ENCODE results near the gene RELL2.
A peak's percentile ranks its signal among the peaks of the same experiment; 100 is the strongest.
"Not testable (repeated sequence)": the region's sequence is repeated elsewhere in the genome, so short reads cannot be mapped to it uniquely, and the experiment has no call there.

Gene RELL2, protein sequence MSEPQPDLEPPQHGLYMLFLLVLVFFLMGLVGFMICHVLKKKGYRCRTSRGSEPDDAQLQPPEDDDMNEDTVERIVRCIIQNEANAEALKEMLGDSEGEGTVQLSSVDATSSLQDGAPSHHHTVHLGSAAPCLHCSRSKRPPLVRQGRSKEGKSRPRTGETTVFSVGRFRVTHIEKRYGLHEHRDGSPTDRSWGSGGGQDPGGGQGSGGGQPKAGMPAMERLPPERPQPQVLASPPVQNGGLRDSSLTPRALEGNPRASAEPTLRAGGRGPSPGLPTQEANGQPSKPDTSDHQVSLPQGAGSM

GRCh38 chr5:141636413-141637122 lies at the start of gene RELL2, which contains the start of gene HDAC3:
Gene RELL2, plus strand, starts transcription at chr5:141636997. Its CDS starts 1,229 bp downstream, at chr5:141638226.
Gene HDAC3, minus strand, starts transcription at chr5:141636849. Its CDS starts 59 bp downstream, at chr5:141636790.
- DNase-seq: peak; percentile 95

DNA sequence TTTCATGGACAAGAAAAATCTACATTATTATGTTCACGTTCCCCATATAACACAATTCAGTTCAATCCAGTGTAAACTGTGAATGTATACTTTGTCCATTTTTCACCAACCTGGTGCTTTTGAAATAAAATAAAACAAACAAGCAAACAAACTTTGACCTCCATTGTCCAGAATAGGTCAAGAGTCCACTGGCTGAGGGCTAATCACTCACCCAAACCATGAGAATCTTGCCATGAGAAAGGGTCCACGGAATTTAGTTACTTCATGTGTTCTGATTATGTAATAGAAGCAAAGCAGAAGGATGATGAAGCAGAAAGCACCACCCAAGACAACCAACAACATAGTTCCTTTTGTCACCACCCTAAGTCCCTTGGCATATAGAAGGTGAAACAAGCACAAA lies 46.7 kb upstream of the RELL2 start:
- DNase-seq: no peak

DNA sequence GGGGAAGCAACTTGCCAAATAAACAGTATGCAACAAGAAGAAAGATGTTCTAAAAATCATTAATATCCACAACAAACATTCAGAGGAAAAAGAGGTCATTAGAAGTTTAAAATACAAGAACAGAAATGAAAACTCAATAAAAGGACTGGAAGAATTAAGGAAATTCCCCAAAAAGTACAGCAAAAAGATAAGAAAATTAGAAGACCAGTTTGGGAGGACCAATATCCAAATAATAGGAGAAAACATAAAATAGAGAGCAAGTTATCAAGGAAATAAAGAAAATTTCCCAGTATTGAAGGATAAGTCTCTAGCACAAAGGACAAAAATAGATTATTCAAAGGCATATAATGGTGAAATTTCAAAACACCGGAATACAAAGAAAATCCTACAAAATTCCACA lies 39.9 kb upstream of the RELL2 start:
- DNase-seq: no peak

DNA sequence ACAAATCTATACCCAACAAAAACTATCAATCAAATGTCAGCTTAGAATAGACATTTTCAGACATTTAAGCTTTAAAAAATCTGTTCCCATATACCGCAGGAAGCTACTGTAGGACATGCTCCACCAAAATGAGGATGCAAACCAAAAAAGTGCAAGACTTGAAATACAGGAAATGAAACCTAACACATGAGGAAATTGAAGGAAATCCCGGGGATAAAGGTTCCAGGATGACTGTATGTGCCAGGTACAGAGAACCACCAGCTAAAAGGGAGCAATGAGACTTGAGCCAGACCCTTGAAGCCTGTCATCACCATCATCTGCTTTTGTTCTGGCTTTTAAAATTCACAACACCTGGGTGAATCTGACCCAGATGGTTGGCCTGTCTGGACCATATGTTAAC lies 39.4 kb upstream of the RELL2 start:
- DNase-seq: no peak

DNA sequence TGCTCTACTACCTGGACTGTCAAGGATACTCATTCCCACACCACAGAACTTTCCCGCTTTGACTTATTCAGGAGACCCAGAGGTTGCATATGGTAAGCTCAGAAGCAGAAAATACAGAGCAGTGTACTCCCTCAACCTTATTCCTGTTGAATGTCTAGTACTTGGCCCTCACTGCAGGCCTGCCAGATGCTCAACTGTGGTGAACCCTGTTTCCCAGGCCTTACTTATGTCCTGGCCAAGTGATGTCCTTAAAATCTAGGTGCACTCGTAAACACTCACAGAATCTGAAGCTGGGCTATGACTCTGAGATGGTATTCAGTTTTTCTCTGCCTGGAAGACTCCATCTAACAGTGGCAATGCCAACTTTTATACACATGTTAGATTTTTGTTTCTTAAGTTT lies 39.0 kb upstream of the RELL2 start:
- DNase-seq: no peak

- DNase-seq: no peak
Observed at GRCh38 chr5:141598391-141599345, 38.1 kb upstream of the RELL2 start.

- no peak for DNase-seq
Observed at GRCh38 chr5:141602606-141603005, 34.2 kb upstream of the RELL2 start.

DNA sequence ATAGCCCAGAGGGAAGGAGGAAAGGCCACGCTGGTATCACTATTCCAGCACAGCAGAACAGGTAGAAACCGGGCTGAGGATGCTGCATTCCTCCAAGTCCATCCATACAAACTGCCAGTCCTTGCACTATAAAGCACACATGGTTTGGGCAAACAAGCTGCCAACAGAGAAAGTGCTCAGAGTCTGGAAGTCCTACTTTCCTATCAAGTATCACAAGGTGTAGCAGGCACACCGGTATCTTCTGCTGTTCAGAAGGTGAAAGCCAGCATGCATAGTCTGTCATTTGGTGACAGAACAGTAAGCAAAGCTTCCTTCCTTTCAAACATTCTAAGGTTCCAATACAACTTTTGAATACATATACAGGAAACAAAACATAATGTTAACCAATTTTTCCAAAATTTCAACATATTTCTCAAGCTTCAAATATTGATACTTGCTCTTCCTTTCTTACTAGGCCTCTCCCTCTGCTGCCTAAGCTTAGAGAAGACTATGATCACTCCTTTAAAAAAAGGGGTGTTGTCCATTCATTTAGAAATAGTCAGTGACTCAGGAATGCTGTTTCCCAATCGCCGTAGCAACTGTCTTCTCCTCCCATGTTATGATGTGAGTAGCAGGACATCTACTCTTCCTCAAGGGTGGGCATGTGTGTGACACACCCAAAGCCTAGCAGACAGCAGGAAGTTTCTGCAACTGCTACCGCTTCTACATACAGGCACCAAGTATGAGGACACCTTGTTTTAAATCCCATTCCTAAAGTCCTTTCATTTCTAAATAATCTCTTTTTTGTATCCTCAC lies 32.7 kb upstream of the RELL2 start:
- DNase-seq: peak; percentile 24

DNA sequence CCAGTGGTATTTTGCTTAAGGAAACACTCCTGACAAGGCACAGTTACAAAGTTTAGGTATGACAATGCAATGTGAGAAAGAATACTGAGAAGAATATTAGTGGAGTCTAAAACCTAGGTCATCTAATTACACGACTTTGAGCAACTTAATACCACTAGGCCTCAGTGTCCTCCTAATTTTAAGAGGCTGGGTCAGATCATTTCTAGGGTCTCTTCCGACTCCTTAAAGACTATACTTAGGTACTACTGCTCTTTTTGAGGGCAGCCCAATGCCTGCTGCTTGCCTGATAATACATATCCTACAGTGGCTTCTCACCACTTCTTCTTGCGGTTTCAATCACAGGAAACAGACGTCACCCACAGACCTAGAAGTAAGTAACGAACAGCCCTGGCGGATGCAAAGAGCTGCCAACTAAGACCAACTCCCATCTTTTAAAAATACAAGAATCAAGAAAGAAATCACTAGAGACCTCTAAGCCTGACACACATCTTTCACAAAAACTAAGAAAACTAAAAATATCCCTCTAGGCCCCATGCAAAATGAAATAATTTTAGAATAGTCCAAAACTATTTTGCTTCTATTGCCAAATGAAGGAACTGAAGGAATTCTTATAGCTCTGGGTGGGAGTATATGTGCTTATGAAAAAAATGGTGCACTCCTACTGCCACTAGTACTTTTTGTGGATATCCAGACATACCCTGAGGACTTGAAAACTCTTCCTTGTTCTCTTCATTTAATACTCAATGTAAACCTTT lies 31.1 kb upstream of the RELL2 start:
- DNase-seq: no peak

- DNase-seq: no peak
Observed at GRCh38 chr5:141608046-141608445, 28.8 kb upstream of the RELL2 start.

GRCh38 chr5:141608557-141608956 lies 28.2 kb upstream of the RELL2 start:
- DNase-seq: no peak

DNA sequence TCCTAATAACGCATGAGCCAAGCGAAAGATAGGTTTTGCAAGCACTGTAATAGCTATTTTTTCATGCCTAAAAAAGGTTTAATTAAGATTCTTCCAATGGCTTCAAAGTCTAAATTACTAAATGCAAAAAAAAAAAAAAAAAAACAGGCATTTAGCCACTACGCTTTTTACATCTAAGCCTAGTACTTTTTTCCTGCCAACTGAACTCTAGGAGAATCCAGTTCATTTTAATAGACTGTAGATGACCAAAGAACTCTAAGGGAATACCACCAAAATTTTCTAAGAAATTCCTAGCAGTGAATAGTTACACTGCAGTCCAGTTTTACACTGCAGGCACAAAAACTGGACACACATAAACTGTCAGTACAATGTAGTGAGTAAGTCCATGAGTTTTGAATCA lies 27.8 kb upstream of the RELL2 start:
- no peak for DNase-seq

GRCh38 chr5:141609921-141610320 lies 26.9 kb upstream of the RELL2 start:
- not testable (repeated sequence) for DNase-seq

DNA sequence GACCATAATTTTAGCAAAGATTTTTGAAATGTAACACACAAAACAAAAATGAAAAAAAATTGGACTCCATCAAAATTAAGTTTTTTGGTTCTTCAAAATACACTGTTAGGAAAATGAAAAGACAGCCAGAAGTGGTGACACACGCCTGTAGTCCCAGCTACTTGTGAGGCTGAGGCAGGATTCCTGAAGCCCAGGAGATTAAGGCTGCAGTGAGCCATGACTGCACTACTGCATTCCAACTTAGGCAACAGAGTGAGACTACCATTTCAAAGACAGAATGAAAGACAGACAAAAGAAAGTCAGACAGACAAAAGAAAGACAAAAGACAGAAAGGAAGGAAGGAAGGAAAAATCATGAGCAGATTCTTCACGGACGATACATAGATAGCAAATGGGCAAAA lies 25.5 kb upstream of the RELL2 start:
- DNase-seq: no peak

DNA sequence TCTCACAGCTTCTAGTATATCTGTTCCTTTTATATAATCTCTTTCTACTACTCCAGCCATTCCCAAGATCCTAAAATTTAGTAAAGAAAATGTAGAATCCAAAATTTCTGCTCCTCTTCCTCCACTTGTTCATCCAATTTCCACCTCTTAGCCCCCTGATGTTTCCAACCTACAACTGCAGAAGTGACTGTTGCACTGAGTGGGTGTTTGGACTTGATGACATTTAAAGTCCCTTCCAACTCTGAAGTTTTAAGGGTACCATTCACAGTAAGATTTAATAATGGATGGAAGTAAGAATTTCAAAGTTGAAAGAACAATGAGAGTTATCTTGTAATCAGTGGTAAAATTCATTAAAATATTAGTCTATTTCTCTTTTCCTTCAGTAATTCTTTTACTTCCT lies 23.5 kb upstream of the RELL2 start:
- no peak for DNase-seq

DNA sequence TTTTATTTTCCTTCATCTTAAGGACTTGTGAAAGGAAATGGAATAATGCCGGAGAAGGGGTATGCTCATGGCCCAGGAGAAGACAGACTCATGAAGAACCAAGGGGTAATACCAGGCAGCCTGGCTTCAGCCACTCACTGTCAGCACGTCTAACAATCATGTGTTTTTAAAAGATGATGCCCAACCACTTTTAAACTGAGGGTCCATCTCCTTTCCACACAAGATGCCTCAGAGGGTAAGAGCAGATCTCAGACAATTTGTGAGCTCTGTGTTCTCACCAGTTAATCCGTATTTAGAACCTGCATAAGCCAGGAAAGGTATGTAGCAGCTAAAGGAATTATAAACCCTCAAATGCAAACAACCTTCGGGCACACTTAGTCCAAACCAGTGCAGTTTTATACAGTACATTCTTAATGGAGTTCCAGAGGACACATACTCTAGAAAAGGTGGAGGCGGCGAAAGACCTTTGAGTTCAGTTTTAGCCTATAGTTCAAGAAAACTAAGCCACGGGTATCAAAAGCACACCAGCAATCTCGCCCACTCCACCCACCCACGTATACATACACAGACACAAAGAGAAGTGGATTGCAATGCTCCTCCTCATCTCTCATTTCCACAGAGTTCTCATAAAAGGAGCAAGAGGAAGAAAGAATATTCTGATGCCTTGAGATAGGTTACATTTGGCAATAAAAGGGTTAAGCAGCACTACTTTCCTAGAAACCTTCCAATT lies 20.6 kb upstream of the RELL2 start:
- DNase-seq: no peak

DNA sequence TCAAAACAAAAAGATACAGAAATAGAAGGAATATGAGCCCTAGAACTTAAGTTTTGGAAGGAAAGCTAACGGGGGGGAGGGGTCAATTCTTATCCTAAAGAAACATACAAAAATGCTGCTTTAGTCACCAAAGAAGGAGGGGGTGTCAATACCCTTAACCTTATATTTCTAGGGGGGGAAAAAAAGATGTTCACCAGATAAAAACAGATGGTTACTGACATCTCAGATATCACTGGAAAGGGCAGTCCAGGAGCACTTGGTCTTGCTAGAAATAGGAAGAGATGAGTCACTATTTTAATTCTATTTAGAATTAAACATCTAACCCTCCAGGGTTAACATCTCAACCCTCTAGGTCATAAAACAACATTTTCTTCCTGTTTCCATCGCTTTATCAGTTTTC lies 19.7 kb upstream of the RELL2 start:
- no peak for DNase-seq

- DNase-seq: no peak
Observed at GRCh38 chr5:141617682-141618029, 19.1 kb upstream of the RELL2 start.

DNA sequence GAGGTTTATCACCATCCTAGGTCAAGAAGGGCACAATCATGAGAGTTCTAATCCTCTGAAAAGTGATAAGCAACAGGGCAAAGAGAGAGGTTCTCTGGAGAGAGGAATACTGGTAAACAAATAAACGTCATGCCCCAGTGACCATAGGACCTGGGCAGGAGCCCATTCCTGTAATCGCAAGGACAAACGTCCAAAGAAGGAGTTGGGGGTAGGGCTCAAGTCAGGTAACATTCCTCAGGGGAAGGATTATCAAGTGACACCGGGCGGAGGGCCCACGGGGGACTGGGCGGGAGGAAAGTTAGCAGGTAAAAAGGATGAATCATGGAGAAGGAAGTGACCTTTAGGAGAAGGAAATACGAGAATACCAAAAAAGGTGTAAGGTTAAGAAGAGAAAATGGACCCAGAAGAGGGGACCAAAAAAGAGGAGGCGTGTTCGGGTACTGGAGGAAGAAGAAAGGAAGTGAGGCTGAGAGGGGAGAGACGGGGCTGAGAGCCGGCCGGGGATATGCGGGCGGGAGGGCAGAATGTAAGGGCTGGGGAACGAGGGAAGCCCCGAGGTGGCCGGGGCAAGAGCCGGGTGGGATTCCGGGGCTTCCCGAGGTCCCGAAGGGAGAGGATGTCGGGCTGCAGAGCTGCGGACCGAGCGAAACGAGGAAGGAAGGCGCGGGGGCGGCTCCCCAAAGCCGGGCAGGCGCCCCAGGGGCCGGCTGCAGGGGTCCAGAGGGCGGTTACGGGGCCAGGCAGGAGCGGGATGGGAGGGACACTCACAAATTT lies 18.6 kb upstream of the RELL2 start:
- DNase-seq: no peak
